K562 (cell line): ENCODE results near the gene EPHB2. TPM values are rescaled to one million over a fixed set of nuclear protein-coding genes. Genes with fewer than 3 reads are reported as not detected.

Source experiments
- ATAC-seq: fragments of 200-7000 bp; cut with Tn5 transposase; 3 replicates; pipeline ENCODE4 v1.9.1; 2020; ENCODE audit warnings: moderate library complexity
- BruUV-seq: library from RNA; stranded (reverse); fragments of 400-500 nt; replicated peaks from 2 replicates; lab custom pipeline; 2021; lab: Mats Ljungman, UMichigan
- CTCF ChIA-PET: fragments of 300-600 bp; formaldehyde crosslinking; extraction: SDS; loops from one replicate; lab custom pipeline; 2021; ENCODE audit warnings: low intra/inter-chr PET ratio; lab: Yijun Ruan, JAX
- POLR2A ChIA-PET: fragments of 300-600, 350-650 bp; sonication (Branson Sonifier 250); formaldehyde crosslinking; extraction: SDS; loops from one replicate; lab custom pipeline; 2021; ENCODE audit warnings: antibody characterized with exemption, inconsistent platforms; lab: Yijun Ruan, JAX
- DNase-seq, 4 experiments: peaks; one replicate each; pipeline versions ENCODE4 v3.0.0 to v3.0.0-alpha.2; 2011 to 2018; ENCODE audit warnings: low spot score in 3 of 4, mixed read lengths in 3 of 4; ENCODE audit errors: extremely low read depth in 1 of 4
- FAIRE-seq: peaks from 2 replicates; lab custom pipeline; 2011; peaks lifted over from hg19 to GRCh38; lab: Jason Lieb, UNC
- H2AFZ ChIP-seq: 2 replicates; pipeline ENCODE4 v1.6.0; 2011; ENCODE audit warnings: low read depth, low read length, control low read depth, inconsistent platforms
- H3K27ac ChIP-seq: fragments of 200-600 bp; 3 replicates; pipeline ENCODE4 v1.8.0; 2011; ENCODE audit warnings: low read depth, mild to moderate bottlenecking, control low read depth, inconsistent platforms, low read length, moderate library complexity, mixed read lengths; ENCODE audit errors: extremely low read depth
- H3K27me3 ChIP-seq, 2 experiments: fragments of 300-600 bp in 1 of 2; 2 replicates in 1 of 2; 3 replicates in 1 of 2; pipeline versions ENCODE4 v1.6.0 to v1.8.0; 2011; ENCODE audit warnings: inconsistent platforms in 2 of 2, low read length in 2 of 2, mild to moderate bottlenecking in 1 of 2, mixed read lengths in 1 of 2, moderate library complexity in 1 of 2; ENCODE audit not compliant: control insufficient read depth in 2 of 2, insufficient read depth in 2 of 2
- H3K36me3 ChIP-seq: fragments of 300-600 bp; 3 replicates; pipeline ENCODE4 v1.8.0; 2011; ENCODE audit warnings: mild to moderate bottlenecking, low read length, inconsistent platforms; ENCODE audit not compliant: control insufficient read depth, insufficient read depth
- H3K4me1 ChIP-seq, 2 experiments: fragments of 200-600 bp in 1 of 2; replicated peaks in 1 of 2; 2 replicates in 1 of 2; 3 replicates in 1 of 2; pipeline versions ENCODE4 v1.5.1 to v1.8.0; 2011; ENCODE audit warnings: inconsistent platforms in 2 of 2, low read length in 2 of 2, mild to moderate bottlenecking in 1 of 2, mixed read lengths in 1 of 2, moderate library complexity in 1 of 2; ENCODE audit not compliant: control insufficient read depth in 2 of 2, insufficient read depth in 2 of 2
- H3K4me2 ChIP-seq: 2 replicates; pipeline ENCODE4 v1.6.1; 2011; ENCODE audit warnings: low read length, control low read depth, inconsistent platforms, mixed read lengths; ENCODE audit not compliant: insufficient read depth
- H3K4me3 ChIP-seq: fragments of 200-600 bp; sonication (generic), shearing (Covaris generic); 2 replicates; pipeline ENCODE4 v1.5.1; 2016; ENCODE audit warnings: control low read depth, inconsistent platforms
- H3K79me2 ChIP-seq: fragments of 200-600 bp; 3 replicates; pipeline ENCODE4 v1.8.0; 2011; ENCODE audit warnings: low read length, inconsistent platforms; ENCODE audit not compliant: control insufficient read depth, insufficient read depth
- H3K9ac ChIP-seq, 2 experiments: 2 replicates each; pipeline versions ENCODE4 v1.6.0 to v1.6.1; 2011; ENCODE audit warnings: low read depth in 2 of 2, low read length in 2 of 2, control low read depth in 1 of 2, inconsistent platforms in 1 of 2, mild to moderate bottlenecking in 1 of 2, mixed read lengths in 1 of 2; ENCODE audit not compliant: insufficient read depth in 1 of 2
- H3K9me1 ChIP-seq: one replicate; pipeline ENCODE4 v1.6.0; 2011; ENCODE audit warnings: inconsistent platforms, mild to moderate bottlenecking, low read length, moderate library complexity; ENCODE audit not compliant: control insufficient read depth, insufficient read depth
- H3K9me3 ChIP-seq: replicated peaks from 2 replicates; pipeline ENCODE4 v1.5.1; 2011; ENCODE audit warnings: low read depth, low read length, inconsistent platforms; ENCODE audit not compliant: control insufficient read depth, insufficient read depth
- H4K20me1 ChIP-seq: replicated peaks from 2 replicates; pipeline ENCODE4 v1.6.1; 2011; ENCODE audit warnings: low read length, inconsistent platforms, mixed read lengths; ENCODE audit not compliant: control insufficient read depth, insufficient read depth
- ATF1 ChIP-seq, 2 experiments: fragments of 450-650 bp in 1 of 2; IDR thresholded peaks; 2 replicates each; pipeline ENCODE4 v1.6.1; 2016; ENCODE audit warnings: missing compliant biosample characterization in 1 of 2, missing genetic modification characterization in 1 of 2
- CHD1 ChIP-seq: fragments of 200-600 bp; sonication (generic); IDR thresholded peaks from one replicate; pipeline ENCODE4 v1.6.1; 2012; ENCODE audit warnings: mild to moderate bottlenecking, moderate library complexity, low read length, inconsistent platforms
- HMG20A ChIP-seq: fragments of 450-650 bp; formaldehyde crosslinking; conservative IDR thresholded peaks from 2 replicates; pipeline ENCODE4 v1.4.0; 2020; ENCODE audit warnings: mild to moderate bottlenecking, mixed read lengths
- LEF1 ChIP-seq: fragments of 450-650 bp; IDR thresholded peaks from 2 replicates; pipeline ENCODE4 v1.6.1; 2016; ENCODE audit warnings: mild to moderate bottlenecking
- MED1 ChIP-seq: sonication (generic); formaldehyde crosslinking; IDR thresholded peaks from 2 replicates; pipeline ENCODE4 v1.8.1; 2023; ENCODE audit warnings: missing genetic modification reagents, borderline replicate concordance
- NFATC3 ChIP-seq: fragments of 450-650 bp; IDR thresholded peaks from 2 replicates; pipeline ENCODE4 v1.6.1; 2017; ENCODE audit warnings: mild to moderate bottlenecking
- TGIF2 ChIP-seq: sonication (generic); formaldehyde crosslinking; IDR thresholded peaks from 2 replicates; pipeline ENCODE4 v1.8.1; 2022; ENCODE audit warnings: mild to moderate bottlenecking, missing genetic modification reagents, moderate library complexity
- TSC22D4 ChIP-seq: fragments of 450-650 bp; IDR thresholded peaks from 2 replicates; pipeline ENCODE4 v1.6.1; 2016; ENCODE audit warnings: missing genetic modification characterization, missing biosample characterization, control low read depth
- XRCC4 ChIP-seq: IDR thresholded peaks from one replicate; pipeline ENCODE4 v1.6.1; 2011; ENCODE audit not compliant: insufficient read depth, insufficient read length; ENCODE audit errors: extremely low read depth
- ZBTB1 ChIP-seq: sonication (generic); formaldehyde crosslinking; IDR thresholded peaks from 2 replicates; pipeline ENCODE4 v1.8.1; 2023; ENCODE audit warnings: missing genetic modification reagents, low read depth, mild to moderate bottlenecking, borderline replicate concordance
- ZFP36 ChIP-seq: fragments of 150-350 bp; IDR thresholded peaks from 2 replicates; pipeline ENCODE4 v1.6.1; 2018; ENCODE audit warnings: low read length, low read depth; ENCODE audit not compliant: partially characterized antibody
- ZNF184 ChIP-seq: sonication (generic); formaldehyde crosslinking; IDR thresholded peaks from 2 replicates; pipeline ENCODE4 v1.5.0; 2020; ENCODE audit warnings: missing genetic modification reagents
- ZNF717 ChIP-seq: fragments of 250-450 bp; sonication (Bioruptor Pico); IDR thresholded peaks from 2 replicates; pipeline ENCODE4 v1.5.0; 2021
- ZNF766 ChIP-seq: fragments of 200-800 bp; sonication (Bioruptor generic); conservative IDR thresholded peaks from 2 replicates; pipeline ENCODE4 v1.6.1; 2016; ENCODE audit warnings: missing genetic modification characterization, missing compliant biosample characterization
- ZSCAN32 ChIP-seq: fragments of 450-650 bp; formaldehyde crosslinking; IDR thresholded peaks from 2 replicates; pipeline ENCODE4 v1.4.0; 2020; ENCODE audit warnings: mild to moderate bottlenecking, moderate library complexity
- WGBS: fragments of 100-300 bp; shearing (Covaris generic); methylation state at CpG from one replicate; pipeline ENCODE4 v1.1.6; 2016; ENCODE audit warnings: low coverage, mixed read lengths; ENCODE audit not compliant: insufficient coverage; ENCODE audit errors: missing lambda C conversion rate; 5-methylcytosine and 5-hydroxymethylcytosine counted together
- in situ Hi-C: fragments of 300-500 bp; cut with MboI; formaldehyde crosslinking; loops from 4 replicates; pipeline ENCODE4 v1.15.0; 2018; ENCODE audit warnings: inconsistent platforms, mixed read lengths
- intact Hi-C: fragments of 100-400 bp; cut with micrococcal nuclease; formaldehyde crosslinking; loops from 2 replicates; pipeline ENCODE4 v1.14.2; 2022
- polyA plus RNA-seq, 8 experiments: library from polyadenylated mRNA; depleted of rRNA in 4 of 8; stranded (reverse) in 5 of 8; unstranded in 3 of 8; fragments of >200 nt; fragmentation: Nextera tagmentation in 2 of 8; fragmentation: Illumina TruSeq in 1 of 8; extraction: Ambion mirVana in 2 of 8; extraction: Trizol in 1 of 8; gene quantifications; 2 replicates each; pipeline versions ENCODE4 v1.2.1 to v1.2.3, GENCODE V29; 2011 to 2014; ENCODE audit warnings: inconsistent platforms in 1 of 8, missing spikeins in 1 of 8
- total RNA-seq, 7 experiments: library from RNA; depleted of rRNA in 6 of 7; stranded (reverse); fragments of >200 nt in 6 of 7; fragmentation: Illumina TruSeq in 2 of 7; extraction: Trizol in 2 of 7; gene quantifications; 2 replicates each; pipeline versions ENCODE4 v1.2.1 to v1.2.3, GENCODE V29; 2011 to 2021; ENCODE audit warnings: low replicate concordance in 1 of 7
- TF ChIP-seq, protein P1 (sequence below): sonication (generic); formaldehyde crosslinking; IDR thresholded peaks from 2 replicates; pipeline ENCODE4 v1.8.1; 2023; ENCODE audit warnings: mild to moderate bottlenecking, missing genetic modification reagents, moderate library complexity
- TF ChIP-seq, protein P2 (sequence below): fragments of 450-650 bp; conservative IDR thresholded peaks from 2 replicates; pipeline ENCODE4 v1.6.1; 2016; ENCODE audit warnings: missing genetic modification characterization, low read depth, mild to moderate bottlenecking, control low read depth, missing compliant biosample characterization

EPHB2 gene
- total and polyA plus RNA-seq, 9 of the 15 experiments (the other 6 are each of a cell fraction or from before 2014, with no cell fraction given) = not detected

DNA sequence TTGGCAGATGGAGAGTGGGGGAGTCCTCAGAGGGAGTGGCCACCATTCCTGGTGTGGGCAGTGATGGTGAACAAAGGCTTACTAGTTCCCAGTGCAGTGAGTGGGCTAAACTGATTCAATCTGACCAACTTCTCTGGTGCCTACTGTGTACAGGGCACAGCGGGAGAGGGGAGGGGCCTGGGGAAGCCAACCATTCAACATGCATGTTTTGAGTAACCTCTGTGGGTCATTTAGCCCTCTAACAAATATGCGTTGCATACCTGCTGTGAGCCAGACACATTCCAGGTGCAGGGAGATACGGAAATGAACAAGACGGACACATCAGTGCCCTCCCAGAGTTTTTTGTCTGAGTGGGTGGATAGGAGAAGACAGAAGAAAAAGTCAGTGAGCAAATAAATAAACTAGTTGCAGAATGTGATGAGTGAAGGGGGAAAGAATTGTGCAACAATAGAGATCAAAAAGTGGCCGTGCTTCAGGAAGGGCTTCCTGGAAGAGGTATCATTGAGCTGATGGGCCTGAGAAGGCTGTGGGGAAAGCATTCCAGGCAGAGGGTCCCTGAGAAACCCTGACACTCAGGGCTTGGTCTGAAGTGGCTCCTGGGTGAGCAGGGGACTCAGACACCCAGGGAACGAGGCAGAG is 78.8 kb downstream of the EPHB2 start (continued):
- TF ChIP-seq, protein P1, sequence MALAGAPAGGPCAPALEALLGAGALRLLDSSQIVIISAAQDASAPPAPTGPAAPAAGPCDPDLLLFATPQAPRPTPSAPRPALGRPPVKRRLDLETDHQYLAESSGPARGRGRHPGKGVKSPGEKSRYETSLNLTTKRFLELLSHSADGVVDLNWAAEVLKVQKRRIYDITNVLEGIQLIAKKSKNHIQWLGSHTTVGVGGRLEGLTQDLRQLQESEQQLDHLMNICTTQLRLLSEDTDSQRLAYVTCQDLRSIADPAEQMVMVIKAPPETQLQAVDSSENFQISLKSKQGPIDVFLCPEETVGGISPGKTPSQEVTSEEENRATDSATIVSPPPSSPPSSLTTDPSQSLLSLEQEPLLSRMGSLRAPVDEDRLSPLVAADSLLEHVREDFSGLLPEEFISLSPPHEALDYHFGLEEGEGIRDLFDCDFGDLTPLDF = no peak
- TF ChIP-seq ZNF766 (CRISPR knock-in tag) (no peak), ZSCAN32 (CRISPR knock-in tag) (no peak), CHD1 (no peak), ZFP36 (peak; percentile 5), HMG20A (CRISPR knock-in tag) (no peak)

DNA sequence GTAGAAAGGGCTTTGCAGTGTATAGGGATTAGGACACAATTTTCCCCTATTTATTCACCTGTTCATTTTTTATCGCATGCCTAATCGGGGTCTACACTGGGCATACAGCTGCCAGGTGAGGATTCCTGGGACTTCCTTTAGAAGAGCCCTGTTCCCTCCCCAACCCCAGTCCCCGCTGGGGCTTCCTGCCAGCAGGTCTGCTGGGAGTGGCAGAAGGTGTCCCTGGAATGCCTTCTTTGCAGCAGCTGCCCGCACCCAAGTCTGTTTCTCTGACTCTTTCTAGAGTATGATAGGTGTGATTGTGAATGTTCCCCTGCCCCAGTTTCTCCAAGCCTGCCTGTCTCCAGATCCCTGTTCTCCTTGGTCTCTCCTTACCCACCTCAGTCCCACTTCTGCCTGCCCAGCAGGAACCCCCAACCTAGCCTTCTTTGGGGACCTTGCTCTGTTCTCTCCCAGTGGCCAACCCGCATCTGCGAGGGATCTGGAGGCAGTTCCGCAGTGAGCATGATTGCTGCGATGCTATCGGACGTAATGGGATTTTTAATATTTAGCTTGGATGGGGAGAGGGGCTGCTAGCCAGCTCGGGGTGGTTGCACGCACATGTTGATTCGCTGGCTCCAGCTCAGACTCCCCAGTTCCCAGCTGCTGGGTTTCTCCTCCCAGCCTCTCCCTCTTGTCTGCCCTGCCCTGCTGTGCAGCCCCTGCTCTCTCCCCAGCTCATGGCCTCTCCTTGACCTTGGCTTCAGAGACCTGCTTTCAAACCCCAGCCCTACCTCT is 79.8 kb downstream of the EPHB2 start:
- Histone ChIP-seq H3K4me1 (no peaks in the 10 kb centered on the region), H4K20me1 (peaks cover 16% of the 10 kb centered on the region), H3K9me3 (no peaks in the 10 kb centered on the region), H3K9me1 (no peaks in the 10 kb centered on the region), H2AFZ (no peak overlapping the region), H3K27ac (no peak overlapping the region), H3K79me2 (no peaks in the 10 kb centered on the region), H3K36me3 (no peaks in the 10 kb centered on the region), H3K9ac (no peak overlapping the region), H3K4me3 (no peak overlapping the region), H3K27me3 (peaks cover 12 to 28% of the 10 kb centered on the region in 2 experiments; a peak in 4 of 5 replicates), H3K4me2 (no peak overlapping the region)
- BruUV-seq = no TSS peak
- in situ Hi-C loops = no loop called here
- POLR2A ChIA-PET = interaction anchor here (0.7 to 1.3 kb wide), 3 partner anchors 9 to 81 kb away, joined by 3 read pairs; no protein-coding TSS in a partner anchor
- no peak for TF ChIP-seq ZBTB1 (CRISPR knock-in tag)
- no peak for TF ChIP-seq TSC22D4 (tag)
- TF ChIP-seq ATF1 (CRISPR knock-in tag; IDR thresholded peaks at IDR 0.05) = no peak
- no peak for TF ChIP-seq ATF1 (tag; IDR thresholded peaks at IDR 0.05)
- no peak for TF ChIP-seq MED1 (CRISPR knock-in tag)
- no peak for TF ChIP-seq ZNF717 (CRISPR knock-in tag)
- TF ChIP-seq, protein P2, sequence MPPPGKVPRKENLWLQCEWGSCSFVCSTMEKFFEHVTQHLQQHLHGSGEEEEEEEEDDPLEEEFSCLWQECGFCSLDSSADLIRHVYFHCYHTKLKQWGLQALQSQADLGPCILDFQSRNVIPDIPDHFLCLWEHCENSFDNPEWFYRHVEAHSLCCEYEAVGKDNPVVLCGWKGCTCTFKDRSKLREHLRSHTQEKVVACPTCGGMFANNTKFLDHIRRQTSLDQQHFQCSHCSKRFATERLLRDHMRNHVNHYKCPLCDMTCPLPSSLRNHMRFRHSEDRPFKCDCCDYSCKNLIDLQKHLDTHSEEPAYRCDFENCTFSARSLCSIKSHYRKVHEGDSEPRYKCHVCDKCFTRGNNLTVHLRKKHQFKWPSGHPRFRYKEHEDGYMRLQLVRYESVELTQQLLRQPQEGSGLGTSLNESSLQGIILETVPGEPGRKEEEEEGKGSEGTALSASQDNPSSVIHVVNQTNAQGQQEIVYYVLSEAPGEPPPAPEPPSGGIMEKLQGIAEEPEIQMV (tag) = no peak
- no peak for TF ChIP-seq XRCC4
- no peak for TF ChIP-seq LEF1
- TF ChIP-seq TGIF2 (CRISPR knock-in tag) = no peak
- TF ChIP-seq ZNF184 (CRISPR knock-in tag) = no peak
- TF ChIP-seq NFATC3 = no peak
- DNase-seq (no peak), FAIRE-seq (no peak), ATAC-seq (no peak)
- intact Hi-C loops = no loop called here
- CTCF ChIA-PET = no interaction called here
- under 1% methylated on average over 13 of the region's 13 CpGs for WGBS
